ENCODE results near the gene CHCHD4.

DNA sequence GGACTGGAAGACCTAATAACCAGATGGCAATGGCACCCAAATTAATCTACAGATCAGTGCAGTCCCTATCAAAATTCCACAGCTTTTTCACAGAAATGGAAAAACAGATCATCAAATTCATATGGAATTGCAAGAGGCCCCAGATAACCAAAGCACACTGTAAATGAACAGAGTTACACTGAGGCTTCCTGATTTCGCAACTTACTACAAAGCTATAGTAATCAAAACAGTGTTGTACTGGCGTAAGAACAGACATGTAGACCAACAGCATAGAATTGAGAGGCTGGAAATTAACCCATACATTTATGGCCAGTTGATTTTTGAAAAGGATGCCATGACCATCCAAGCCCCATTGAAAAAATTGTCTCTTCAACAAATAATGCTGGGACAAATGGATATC lies 37.5 kb upstream of the CHCHD4 start:
- TF ChIP-seq, protein P1, sequence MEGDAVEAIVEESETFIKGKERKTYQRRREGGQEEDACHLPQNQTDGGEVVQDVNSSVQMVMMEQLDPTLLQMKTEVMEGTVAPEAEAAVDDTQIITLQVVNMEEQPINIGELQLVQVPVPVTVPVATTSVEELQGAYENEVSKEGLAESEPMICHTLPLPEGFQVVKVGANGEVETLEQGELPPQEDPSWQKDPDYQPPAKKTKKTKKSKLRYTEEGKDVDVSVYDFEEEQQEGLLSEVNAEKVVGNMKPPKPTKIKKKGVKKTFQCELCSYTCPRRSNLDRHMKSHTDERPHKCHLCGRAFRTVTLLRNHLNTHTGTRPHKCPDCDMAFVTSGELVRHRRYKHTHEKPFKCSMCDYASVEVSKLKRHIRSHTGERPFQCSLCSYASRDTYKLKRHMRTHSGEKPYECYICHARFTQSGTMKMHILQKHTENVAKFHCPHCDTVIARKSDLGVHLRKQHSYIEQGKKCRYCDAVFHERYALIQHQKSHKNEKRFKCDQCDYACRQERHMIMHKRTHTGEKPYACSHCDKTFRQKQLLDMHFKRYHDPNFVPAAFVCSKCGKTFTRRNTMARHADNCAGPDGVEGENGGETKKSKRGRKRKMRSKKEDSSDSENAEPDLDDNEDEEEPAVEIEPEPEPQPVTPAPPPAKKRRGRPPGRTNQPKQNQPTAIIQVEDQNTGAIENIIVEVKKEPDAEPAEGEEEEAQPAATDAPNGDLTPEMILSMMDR (IDR thresholded peaks at IDR 0.05) = no peak
- no peak for TF ChIP-seq POLR2A (IDR thresholded peaks at IDR 0.05)
